Measurements from ENCODE around the gene CLCNKA. TPM values are rescaled to one million over a fixed set of nuclear protein-coding genes. Genes with fewer than 3 reads are reported as not detected.
"Not testable (repeated sequence)": the region's sequence is repeated elsewhere in the genome, so short reads cannot be mapped to it uniquely, and the experiment has no call there.

The CLCNKA gene
- total RNA-seq, 1 experiment from 2014 or later, result 1.0 TPM

- Histone ChIP-seq H3K79me2 (ENCODE audit: low read depth) (no peaks in the 10 kb centered on the region), H3K4me2 (no peak overlapping the region), H3K4me1 (replicated peaks; ENCODE audit: insufficient read depth) (no peaks in the 10 kb centered on the region), H3K4me3 (no peak overlapping the region), H3K9me2 (ENCODE audit: insufficient read depth) (no peaks in the 10 kb centered on the region), H3K9me3 (ENCODE audit: insufficient read depth, low read depth) (no peaks in the 10 kb centered on the region), H3K36me3 (ENCODE audit: low read depth) (no peaks in the 10 kb centered on the region), H3K27ac (no peak overlapping the region), H3F3A (ENCODE audit: insufficient read depth, low read depth) (0 out of 2 replicates have a peak, but pooled peaks cover under 1% of the 10 kb centered on the region), H2AFZ (no peak overlapping the region), H4K20me1 (ENCODE audit: insufficient read depth) (no peaks in the 10 kb centered on the region), H3K27me3 (ENCODE audit: insufficient read depth, low read depth) (no peaks in the 10 kb centered on the region)
- TF ChIP-seq EZH2 (IDR thresholded peaks at IDR 0.05; ENCODE audit: low read depth), result no peak
- TF ChIP-seq CTCF (conservative IDR thresholded peaks at IDR 0.05), result no peak
- ChIA-PET CTCF (no interaction called here), POLR2A (ENCODE audit: unreplicated experiment) (no interaction called here)
- no peak for DNase-seq
- intact Hi-C loops (cut with micrococcal nuclease; ENCODE audit: unreplicated experiment), result no loop called here
- no TSS peak for BruUV-seq (replicated peaks)
These were observed 1.5 kb upstream of the CLCNKA start for GRCh38 chr1:16020325-16020724.

- H2AFZ ChIP-seq; H3K4me2 ChIP-seq; H3K36me3 ChIP-seq (ENCODE audit: low read depth); BruUV-seq (replicated peaks); H3K9me3 ChIP-seq (ENCODE audit: insufficient read depth, low read depth); POLR2A ChIA-PET (ENCODE audit: unreplicated experiment); CTCF ChIA-PET; H3K27me3 ChIP-seq (ENCODE audit: insufficient read depth, low read depth); H3K4me3 ChIP-seq; DNase-seq; H3K4me1 ChIP-seq (replicated peaks; ENCODE audit: insufficient read depth); intact Hi-C loops (cut with micrococcal nuclease; ENCODE audit: unreplicated experiment); H3F3A ChIP-seq (ENCODE audit: insufficient read depth, low read depth); H3K79me2 ChIP-seq (ENCODE audit: low read depth); H3K27ac ChIP-seq; H3K9me2 ChIP-seq (ENCODE audit: insufficient read depth); H4K20me1 ChIP-seq (ENCODE audit: insufficient read depth): not testable (repeated sequence)
These were observed 958 bp upstream of the CLCNKA start for GRCh38 chr1:16020878-16021277.

GRCh38 chr1:16022393-16022792 is 557 bp downstream of the CLCNKA start:
- TF ChIP-seq EZH2 (IDR thresholded peaks at IDR 0.05; ENCODE audit: low read depth) (no peak), CTCF (conservative IDR thresholded peaks at IDR 0.05) (no peak)
- Histone ChIP-seq H3K36me3 (ENCODE audit: low read depth) (no peaks in the 10 kb centered on the region), H3K4me3 (no peak overlapping the region), H3F3A (ENCODE audit: insufficient read depth, low read depth) (0 out of 2 replicates have a peak, but pooled peaks cover 3% of the 10 kb centered on the region), H2AFZ (no peak overlapping the region), H3K79me2 (ENCODE audit: low read depth) (no peaks in the 10 kb centered on the region), H3K27me3 (ENCODE audit: insufficient read depth, low read depth) (no peaks in the 10 kb centered on the region), H3K4me2 (no peak overlapping the region), H4K20me1 (ENCODE audit: insufficient read depth) (no peaks in the 10 kb centered on the region), H3K9me3 (ENCODE audit: insufficient read depth, low read depth) (no peaks in the 10 kb centered on the region), H3K9me2 (ENCODE audit: insufficient read depth) (no peaks in the 10 kb centered on the region), H3K4me1 (replicated peaks; ENCODE audit: insufficient read depth) (no peaks in the 10 kb centered on the region), H3K27ac (no peak overlapping the region)
- ChIA-PET CTCF (no interaction called here), POLR2A (ENCODE audit: unreplicated experiment) (no interaction called here)
- DNase-seq, result no peak
- BruUV-seq (replicated peaks), result no TSS peak
- intact Hi-C loops (cut with micrococcal nuclease; ENCODE audit: unreplicated experiment), result no loop called here

- ChIA-PET POLR2A (ENCODE audit: unreplicated experiment) (no interaction called here), CTCF (no interaction called here)
- H3K4me1 ChIP-seq (replicated peaks; ENCODE audit: insufficient read depth), result no peaks in the 10 kb centered on the region
- BruUV-seq (replicated peaks), result no TSS peak
- no peak for TF ChIP-seq CTCF (conservative IDR thresholded peaks at IDR 0.05)
- no peak for TF ChIP-seq EZH2 (IDR thresholded peaks at IDR 0.05; ENCODE audit: low read depth)
- no peak overlapping the region for H2AFZ ChIP-seq
- 0 out of 2 replicates have a peak, but pooled peaks cover 3% of the 10 kb centered on the region for H3F3A ChIP-seq (ENCODE audit: insufficient read depth, low read depth)
- no peak overlapping the region for H3K4me3 ChIP-seq
- H4K20me1 ChIP-seq (ENCODE audit: insufficient read depth), result no peaks in the 10 kb centered on the region
- H3K4me2 ChIP-seq, result no peak overlapping the region
- H3K79me2 ChIP-seq (ENCODE audit: low read depth), result no peaks in the 10 kb centered on the region
- no peak for DNase-seq
- H3K9me2 ChIP-seq (ENCODE audit: insufficient read depth), result no peaks in the 10 kb centered on the region
- H3K9me3 ChIP-seq (ENCODE audit: insufficient read depth, low read depth), result no peaks in the 10 kb centered on the region
- intact Hi-C loops (cut with micrococcal nuclease; ENCODE audit: unreplicated experiment), result no loop called here
- H3K27me3 ChIP-seq (ENCODE audit: insufficient read depth, low read depth), result no peaks in the 10 kb centered on the region
- H3K36me3 ChIP-seq (ENCODE audit: low read depth), result no peaks in the 10 kb centered on the region
- no peak overlapping the region for H3K27ac ChIP-seq
These were observed 1.3 kb downstream of the CLCNKA start for GRCh38 chr1:16023050-16023653.

- H4K20me1 ChIP-seq (ENCODE audit: insufficient read depth); H2AFZ ChIP-seq; H3K9me2 ChIP-seq (ENCODE audit: insufficient read depth); DNase-seq; H3F3A ChIP-seq (ENCODE audit: insufficient read depth, low read depth); H3K4me1 ChIP-seq (replicated peaks; ENCODE audit: insufficient read depth); intact Hi-C loops (cut with micrococcal nuclease; ENCODE audit: unreplicated experiment); H3K9me3 ChIP-seq (ENCODE audit: insufficient read depth, low read depth); BruUV-seq (replicated peaks); H3K27me3 ChIP-seq (ENCODE audit: insufficient read depth, low read depth); H3K4me3 ChIP-seq; H3K27ac ChIP-seq; H3K4me2 ChIP-seq; POLR2A ChIA-PET (ENCODE audit: unreplicated experiment); H3K79me2 ChIP-seq (ENCODE audit: low read depth); H3K36me3 ChIP-seq (ENCODE audit: low read depth): not testable (repeated sequence)
- CTCF ChIA-PET, result interaction anchor here (0.7 kb wide), 1 partner anchor 875 kb away, joined by 9 read pairs; no protein-coding TSS in a partner anchor
These were observed 4.5 kb downstream of the CLCNKA start for GRCh38 chr1:16026302-16026701.
